GM18507 (cell line): ENCODE results near the gene TAS1R2.

ENCODE experiments used
- DNase-seq: peaks from one replicate; pipeline ENCODE4 v3.0.0; 2011; ENCODE audit warnings: low read depth; ENCODE audit not compliant: insufficient read length; ENCODE audit errors: extremely low spot score
- FAIRE-seq: peaks from 2 replicates; lab custom pipeline; 2011; peaks lifted over from hg19 to GRCh38; lab: Jason Lieb, UNC

The TAS1R2 gene

DNA sequence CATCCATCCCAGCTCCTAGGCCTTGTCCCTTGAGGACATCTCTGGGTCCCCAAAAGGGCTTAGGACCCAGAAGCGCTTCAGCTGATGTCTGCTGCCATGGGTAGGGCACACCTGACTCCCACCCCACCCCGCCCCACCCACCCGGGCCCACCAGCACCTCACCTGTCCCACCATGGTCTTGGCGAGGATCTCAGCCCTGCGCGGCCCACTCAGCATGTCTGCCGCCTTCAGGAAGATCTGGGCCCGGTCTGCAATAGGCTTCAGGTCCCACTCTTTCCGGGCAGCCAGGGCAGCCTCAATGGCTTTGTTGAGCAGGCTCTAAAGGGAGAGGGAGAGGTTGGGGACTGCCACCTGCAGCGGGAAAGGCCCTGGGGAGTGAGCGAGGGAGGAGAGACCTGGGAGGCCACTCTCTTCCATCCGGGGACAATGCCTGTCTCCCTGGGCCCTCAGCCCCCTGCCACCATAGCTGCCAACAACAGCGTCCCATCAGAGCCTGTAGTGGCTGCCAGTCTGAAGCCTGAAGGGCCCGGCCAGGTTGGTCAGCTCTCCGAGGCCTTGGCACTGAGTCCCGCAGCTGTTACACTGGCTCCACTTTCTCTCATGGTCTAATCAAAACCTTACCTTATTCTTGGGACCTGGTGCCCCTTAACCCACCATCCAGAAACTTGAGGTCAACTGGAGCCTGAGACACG is 26.0 kb upstream of the TAS1R2 start:
- no peak for DNase-seq
- FAIRE-seq, result no peak

DNA sequence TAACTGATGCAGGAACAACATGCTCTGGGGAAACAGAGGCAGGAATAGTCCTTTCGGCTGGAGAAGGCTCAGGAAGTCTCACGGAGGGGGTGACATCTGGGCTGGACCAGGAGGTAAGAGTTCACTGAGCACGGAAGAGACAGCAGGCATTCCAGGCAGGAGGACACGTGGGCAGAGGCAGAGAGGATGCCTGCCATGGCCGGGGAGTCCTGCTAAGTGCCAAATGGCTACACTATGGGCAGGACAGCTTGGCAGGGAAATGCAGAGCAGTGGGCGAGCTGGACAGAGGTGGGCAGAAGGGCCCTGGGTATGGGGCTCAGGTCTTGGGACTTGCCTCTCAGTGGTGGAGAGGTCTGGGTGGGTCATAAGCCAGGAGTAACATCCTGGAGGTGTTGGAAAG is 25.3 kb upstream of the TAS1R2 start:
- FAIRE-seq, result no peak

DNA sequence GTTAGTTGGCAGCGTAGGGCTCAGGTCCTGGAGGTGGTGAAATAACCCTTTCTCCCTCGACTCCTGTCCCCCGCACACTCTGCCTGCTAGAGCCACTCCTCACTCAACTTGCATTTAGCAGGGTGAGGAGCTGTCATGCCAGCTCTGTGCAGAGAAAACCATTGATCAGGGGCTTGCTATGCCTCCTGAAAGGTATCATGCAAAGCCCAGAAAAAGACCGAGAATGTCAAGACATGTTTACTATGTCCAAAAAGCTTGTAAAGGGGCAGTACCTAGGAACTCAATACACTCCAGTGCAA is 24.9 kb upstream of the TAS1R2 start:
- DNase-seq (no peak), FAIRE-seq (no peak)

More for the DNA sequence above, 25.3 kb upstream of the TAS1R2 start:
- DNase-seq, result no peak

DNA sequence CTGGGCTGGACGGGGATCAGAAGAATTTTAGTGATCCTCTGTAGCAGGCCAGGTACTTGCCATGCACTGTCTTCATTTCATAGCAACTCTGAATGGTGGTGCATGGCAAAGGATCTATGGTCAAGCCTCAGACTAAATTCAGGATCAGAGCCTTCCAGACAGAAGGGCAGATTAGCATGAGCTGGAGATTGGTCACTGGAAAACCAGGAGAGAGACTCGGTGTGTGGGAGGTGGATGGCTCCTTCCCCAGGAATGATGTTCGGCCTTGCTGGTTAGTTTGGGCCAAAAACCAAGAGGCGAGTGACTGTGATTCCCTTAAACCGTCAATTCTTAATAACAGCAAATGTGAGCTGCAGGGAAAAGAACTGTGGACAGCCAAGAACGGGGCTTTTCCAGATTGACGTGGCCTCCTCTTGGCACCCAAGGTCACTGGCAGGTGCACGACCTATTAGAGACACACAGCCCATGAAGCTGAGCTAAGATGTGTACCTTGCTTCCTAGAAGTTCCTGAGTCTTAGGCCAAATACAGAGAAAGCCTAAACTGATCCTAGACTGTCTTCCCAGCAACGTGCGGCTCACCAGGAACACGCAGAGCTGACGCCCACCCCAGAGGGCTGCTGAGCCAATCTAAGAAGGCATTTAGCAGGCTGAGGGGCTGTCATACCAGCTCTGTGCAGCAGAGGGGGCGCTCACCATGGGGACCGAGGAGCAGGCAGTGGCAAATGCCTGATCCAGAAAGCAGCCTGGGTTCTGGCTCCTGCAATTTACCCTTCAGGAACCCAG is 24.4 kb upstream of the TAS1R2 start:
- FAIRE-seq, result peak; percentile 86
- peak; percentile 48 for DNase-seq

DNA sequence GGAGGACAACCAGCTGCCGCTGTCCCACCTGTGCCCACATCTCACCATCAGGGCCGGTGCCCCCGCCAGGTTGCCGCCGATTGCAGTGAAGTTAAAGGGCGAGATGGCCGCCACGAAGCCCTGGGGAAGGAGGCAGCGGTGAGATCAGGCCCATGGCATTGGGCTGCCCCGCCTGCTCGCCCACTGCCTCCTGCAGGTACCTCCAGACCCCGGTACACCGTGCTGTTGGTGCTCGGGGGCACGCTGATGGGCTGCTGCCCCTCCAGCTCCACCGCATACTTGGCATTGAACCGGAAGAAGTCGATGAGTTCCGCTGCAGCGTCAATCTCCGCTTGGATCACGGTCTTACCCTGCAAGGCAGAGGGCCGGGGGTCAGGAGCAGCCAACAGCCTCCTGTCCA is 23.6 kb upstream of the TAS1R2 start:
- DNase-seq (no peak), FAIRE-seq (no peak)

DNA sequence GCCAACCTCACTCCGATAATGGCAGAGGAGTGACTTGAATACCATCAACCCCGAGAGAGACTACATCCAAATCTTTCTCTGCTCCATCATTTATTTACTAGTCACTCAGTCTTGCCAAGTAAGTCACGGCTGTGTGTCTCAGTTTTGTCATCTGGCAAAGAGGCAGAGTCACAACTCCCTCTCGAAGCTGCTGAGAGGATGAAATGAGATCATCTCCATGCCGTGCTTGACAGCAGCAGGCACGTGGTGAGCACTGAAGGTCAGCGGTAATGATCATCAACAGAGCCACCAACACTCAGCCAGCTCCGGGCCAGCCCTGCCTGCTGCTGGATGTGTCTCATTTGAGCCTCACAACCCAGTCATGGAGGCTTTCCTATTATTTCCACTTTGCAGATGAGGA is 23.0 kb upstream of the TAS1R2 start:
- FAIRE-seq, result no peak
- no peak for DNase-seq

DNA sequence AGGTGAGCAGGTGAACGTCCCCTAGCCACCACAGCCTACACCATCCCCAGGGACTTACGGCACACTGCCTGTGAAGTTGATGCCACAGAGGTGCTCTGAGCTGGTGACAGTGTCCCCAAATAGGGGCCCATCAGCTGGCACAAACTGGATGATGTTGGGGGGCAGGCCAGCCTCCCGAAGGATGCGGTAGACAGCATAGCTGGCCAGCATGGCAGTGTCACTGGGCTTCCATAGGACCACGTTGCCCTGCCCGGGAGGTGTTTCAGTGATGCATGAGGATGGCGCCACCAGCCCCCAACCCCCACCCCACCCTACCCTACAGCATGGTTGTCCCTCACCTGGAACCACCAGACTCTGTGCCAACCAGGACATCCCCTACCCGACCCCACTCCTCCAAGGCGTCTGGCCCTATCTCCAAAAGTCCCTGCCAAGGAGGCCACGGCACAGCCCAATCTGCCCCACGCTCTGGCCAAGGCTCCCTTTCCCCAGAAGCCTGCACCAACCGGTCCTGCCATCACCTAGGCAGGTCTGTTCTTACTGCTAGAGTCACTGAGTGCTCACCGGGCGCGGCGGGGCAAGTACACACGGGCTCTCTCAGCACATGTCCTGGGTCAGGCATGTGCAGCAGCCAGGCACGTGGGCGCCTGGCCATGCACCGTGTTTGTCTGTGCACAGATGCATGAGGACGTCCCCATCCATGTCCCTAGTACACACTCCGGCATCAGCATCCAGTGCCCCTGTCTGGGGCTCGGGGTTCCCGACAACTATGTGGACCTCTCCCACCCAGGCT is 22.4 kb upstream of the TAS1R2 start:
- FAIRE-seq (no peak), DNase-seq (no peak)

DNA sequence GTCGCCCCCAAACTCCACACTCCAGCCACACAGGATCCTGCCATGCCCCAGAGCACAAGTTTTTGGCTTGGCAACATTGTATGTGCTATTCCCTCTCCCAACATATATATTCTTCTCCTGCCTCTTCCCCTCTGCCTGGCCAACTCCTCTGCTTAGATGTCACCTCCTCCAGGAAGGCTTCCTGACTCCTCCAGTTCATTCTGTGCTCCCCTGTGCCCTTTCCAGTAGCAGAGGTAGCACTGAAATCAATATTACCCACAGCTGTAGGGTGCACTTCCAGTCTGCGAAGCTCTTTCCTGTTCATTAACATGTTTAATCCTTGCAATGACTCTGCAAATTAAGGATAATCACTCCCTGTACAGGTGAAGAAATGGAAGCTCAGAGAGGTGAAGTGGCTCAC is 21.7 kb upstream of the TAS1R2 start:
- DNase-seq (no peak), FAIRE-seq (no peak)

DNA sequence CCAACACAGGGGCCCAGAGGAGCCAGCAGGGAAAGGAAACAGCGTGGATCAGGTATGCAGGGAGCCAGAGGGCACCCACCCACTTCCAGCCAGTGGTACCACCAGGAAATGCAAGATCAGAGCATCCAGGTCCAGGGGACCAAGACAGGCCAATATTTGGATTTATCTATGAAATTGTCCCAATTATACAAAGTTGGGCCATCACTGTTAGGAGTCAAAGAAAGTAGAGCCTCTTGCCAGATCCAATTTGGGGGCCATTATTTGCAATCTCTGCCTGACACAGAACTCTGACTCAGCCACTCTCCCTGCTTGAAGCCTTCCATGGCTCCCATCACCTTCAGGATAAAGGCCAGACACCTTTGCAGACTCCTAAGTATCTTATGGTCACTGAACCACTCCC is 21.1 kb upstream of the TAS1R2 start:
- FAIRE-seq (no peak), DNase-seq (no peak)

DNA sequence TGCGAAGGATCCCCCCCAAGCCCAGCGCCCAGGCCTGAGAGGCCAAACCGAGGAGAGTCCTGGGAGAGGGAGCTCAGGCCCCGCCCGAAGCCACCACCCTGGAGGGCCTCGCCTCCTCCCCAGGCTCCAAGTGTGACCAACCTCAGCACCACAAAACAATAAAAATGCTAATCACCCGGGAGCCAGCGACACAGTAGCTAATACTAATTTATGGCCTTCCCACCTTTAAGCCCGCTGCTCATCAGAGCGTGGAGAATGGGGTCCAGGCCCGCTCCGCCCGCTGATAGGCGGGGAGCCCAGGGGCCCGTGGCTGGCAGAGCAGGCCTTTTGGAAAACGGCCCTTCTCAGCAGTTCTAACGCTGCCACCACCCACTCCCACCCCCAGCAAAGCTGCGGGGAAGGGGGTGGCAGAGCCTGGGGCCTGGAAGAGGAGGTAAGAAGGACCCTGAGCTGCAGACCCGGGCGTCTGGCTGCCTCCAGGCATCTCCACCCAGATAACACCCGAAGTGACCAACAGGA is 20.4 kb upstream of the TAS1R2 start:
- DNase-seq (no peak), FAIRE-seq (no peak)

DNA sequence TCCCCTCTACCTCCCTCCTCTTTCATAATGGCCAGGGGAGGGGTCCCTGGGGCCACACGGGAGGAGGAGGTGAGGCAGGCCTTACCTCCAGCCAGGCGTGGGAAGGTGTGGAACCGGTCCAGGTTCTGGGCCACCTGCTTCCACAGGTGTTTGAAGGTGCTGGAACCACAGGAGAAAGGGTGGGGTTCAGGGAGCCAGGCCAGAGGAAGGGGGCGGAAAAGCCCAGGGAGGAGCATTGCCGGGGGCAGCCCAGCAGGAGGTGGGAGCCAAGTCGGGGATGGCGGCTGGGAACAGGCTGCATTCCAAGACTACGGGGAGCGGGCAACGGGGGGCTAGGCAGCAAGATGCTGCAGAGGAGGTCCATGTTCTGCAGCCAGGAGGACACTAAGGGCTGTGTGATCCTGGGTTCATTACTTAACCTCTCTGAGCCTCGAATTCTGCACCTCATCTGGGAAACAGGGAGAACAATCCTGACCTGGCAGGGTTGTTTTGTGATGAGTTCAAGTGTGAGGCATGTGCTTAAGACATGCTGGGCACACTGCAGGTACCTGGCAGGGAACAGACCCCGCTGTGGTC is 19.8 kb upstream of the TAS1R2 start:
- FAIRE-seq, result no peak
- no peak for DNase-seq

DNA sequence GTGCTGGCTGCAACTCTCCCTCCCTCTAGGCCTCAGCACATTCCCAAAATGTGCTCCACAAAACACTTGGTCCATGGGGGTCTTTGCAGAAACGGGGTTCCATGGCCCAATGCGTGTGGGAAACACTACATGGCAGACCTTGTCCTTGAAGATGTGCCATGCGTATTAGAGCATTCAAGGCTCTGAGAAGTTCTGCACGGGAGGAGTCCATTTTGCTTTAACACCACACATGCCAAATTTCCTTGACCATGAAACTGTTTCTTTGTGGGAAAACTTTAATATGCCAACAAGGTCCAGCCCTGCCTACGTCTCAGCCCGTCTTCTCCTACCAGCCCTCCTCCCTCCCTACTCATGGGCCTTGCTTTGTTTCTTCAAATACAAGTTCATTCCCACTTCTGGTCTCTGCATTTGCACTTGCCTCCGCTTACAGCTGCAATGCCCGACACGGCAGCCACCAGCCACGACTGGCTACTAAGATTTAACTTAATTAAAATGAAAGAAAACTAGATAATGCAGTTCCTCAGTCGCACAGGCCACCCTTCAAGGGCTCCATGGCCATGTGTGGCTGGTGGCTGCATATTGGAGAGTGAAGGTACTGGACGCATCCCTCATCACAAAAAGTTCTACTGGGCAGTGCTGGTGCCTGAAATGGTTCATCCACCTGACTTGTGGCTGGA is 19.2 kb upstream of the TAS1R2 start:
- FAIRE-seq, result no peak
- no peak for DNase-seq

DNA sequence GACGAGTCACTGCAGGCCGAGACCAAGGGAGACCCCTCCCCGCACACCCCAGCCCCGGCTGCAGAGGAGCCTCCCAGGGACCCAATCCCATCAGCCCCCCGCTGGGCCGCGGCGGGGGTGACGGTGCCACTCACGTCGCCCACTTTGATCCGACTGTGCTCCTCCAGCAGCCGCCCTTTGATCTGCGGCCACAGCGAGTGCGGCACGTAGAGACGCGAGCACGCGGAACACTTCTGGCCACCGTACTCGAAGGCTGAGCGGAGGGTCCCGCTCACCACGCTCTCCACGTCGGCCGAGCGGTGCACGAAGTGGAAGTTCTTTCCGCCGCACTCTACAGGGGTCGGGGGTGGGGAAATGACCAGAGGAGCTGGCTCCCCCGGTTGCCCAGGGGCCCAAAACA is 17.8 kb upstream of the TAS1R2 start:
- FAIRE-seq (no peak), DNase-seq (no peak)

DNA sequence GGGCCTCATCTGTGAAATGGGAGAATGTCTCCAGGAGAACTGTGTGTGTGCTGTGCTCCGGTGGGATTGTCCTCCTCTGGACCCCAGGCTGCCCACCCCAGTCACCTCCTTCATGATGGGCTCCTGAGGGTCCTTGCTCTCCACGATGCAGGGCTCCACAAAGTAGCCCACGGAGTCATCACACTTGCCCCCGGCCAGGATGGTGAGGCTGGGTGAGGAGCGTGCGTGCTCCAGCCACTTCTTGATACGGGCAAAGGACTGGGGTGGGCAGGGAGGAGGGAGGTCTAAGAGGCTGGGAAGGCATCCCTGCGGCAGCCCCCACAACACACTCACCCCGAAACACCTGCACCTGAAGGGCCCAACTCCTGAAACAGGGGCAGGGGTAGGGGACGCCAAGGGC is 16.8 kb upstream of the TAS1R2 start:
- FAIRE-seq, result no peak
- DNase-seq, result no peak

DNA sequence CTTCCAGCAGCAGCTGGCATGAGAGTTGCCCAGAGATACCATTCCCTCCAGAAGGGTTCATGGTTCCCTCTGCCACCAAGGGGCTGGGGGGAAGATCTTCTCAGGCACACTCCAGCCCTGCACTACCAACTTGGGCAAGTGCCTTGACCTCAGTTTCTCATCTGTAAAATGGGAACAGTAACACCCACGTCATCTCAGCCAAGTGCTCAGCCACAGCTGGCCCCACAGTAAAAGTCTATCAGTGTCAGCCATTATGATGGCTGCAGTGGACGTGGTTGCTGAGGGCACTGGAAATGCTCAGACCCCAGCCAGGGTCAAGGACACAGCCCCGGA is 16.3 kb upstream of the TAS1R2 start:
- DNase-seq (no peak), FAIRE-seq (no peak)

DNA sequence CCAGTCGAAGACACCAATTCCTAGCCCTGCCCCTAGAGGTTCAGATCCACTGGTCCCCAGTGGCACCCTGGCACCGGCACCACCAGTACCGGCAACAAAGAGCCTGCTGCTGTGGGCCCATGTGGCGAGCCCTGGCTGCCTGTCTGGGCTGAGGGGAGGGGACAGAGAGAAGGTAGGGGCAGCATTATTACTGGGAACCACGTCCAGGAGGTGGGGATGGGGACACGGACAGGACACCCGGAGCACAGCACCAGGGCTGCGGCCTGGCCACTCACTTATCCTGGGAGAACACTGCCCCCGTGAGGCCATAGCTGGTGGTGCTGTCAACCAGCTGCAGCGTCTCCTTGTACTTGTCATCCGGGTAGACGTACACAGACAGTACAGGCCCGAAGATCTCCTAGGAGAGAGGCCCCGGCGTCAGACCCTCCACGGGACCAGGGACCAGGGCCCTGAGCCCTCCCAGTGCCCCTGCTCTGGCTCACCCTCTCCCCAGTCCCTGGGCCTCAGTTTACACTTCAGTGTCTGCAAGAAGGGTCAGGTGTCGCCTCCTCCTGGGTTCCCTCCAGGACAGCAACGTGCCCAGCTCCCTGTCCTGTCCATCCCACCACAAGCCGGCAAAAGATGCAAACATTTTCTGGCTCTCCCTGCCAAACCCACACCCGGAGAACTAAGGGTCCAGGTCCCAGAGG is 15.8 kb upstream of the TAS1R2 start:
- FAIRE-seq, result peak; percentile 83

DNA sequence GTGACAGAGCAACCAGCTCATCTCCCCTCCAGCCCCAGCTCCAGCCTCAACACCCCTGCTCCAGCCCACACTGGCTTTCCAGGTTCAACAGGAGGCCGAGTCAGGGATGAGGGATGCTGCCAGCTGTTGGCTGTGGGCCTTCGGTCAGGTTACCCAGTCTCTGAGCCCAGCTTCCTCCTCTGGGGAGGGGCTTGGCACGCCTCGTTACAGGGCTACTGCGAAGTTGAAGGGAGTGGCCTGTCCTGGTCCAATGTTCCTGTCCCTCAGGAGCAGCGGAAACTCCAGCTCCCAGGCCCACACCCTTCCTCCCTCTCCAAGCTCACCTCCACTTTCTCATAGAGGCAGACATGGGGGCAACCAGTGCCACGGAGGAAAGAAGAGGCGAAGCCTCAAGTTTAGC is 15.1 kb upstream of the TAS1R2 start:
- FAIRE-seq, result no peak
- DNase-seq, result no peak

More for the DNA sequence above, 15.8 kb upstream of the TAS1R2 start:
- DNase-seq, result peak; percentile 61

DNA sequence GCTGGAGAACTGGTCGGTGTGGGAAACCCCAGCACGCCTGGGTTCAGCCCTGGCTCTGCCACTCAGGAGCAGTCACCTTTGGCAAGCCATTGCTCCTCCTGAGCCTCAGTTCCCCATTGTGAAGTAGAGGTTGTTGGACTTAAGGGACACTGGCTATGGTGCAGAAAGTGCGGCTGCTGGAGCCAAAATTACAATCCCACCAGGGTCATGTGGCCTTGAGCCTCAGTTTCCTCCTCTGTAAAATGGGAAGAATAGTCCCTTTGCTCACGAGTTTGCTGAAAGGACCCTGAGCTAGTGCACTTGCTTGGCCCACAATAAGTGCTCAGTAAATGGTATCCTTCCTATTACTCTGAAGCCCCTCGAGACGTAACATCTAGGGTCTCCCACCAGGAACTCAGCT is 14.6 kb upstream of the TAS1R2 start:
- DNase-seq, result no peak

DNA sequence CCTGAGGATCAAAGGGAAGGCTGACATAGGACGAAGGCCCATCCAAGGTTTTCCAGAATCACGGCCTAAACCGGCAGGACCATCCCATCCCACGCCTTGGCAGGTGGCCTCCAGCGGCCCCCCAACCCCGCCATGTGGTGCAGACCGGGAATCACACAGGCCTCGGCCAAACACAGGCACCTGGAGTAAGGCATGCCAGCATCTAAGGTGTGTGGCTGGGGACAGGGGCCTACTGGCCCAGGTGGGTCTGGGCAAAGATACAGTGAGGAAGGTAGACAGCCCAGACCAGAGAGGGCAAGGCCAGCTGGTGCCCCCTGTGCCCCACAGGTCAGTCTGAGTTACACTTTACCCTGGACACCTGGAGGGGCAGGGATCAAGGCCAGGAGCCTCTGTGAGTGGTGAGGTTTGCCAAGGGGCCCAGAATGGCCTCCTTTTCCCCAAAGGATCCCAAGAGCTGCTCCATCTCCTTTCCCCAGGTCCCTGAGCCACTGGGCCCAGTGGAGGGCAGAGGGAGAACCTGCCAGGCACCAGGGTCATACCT is 12.7 kb upstream of the TAS1R2 start:
- no peak for DNase-seq
- FAIRE-seq, result no peak

More for the DNA sequence above, 14.6 kb upstream of the TAS1R2 start:
- FAIRE-seq, result no peak
